ACC112 (cell line): ENCODE measurements around the gene IFT81.

ENCODE experiments used
- H2AFZ ChIP-seq: fragments of 200-600 bp; sonication (generic); one replicate; pipeline ENCODE4 v1.6.0; 2017; ENCODE audit warnings: antibody characterized with exemption, low read length; ENCODE audit not compliant: unreplicated experiment
- H3K27ac ChIP-seq: fragments of 200-600 bp; sonication (generic); 2 replicates; pipeline ENCODE4 v1.5.1; 2014; ENCODE audit warnings: low read depth, mild to moderate bottlenecking, antibody characterized with exemption, low read length, moderate library complexity
- H3K27me3 ChIP-seq: fragments of 200-600 bp; sonication (generic); 2 replicates; pipeline ENCODE4 v1.6.1; 2014; ENCODE audit warnings: mild to moderate bottlenecking, antibody characterized with exemption, low read length, moderate library complexity, mixed read lengths; ENCODE audit not compliant: insufficient read depth
- H3K36me3 ChIP-seq: fragments of 200-600 bp; sonication (generic); 2 replicates; pipeline ENCODE4 v1.6.1; 2016; ENCODE audit warnings: mild to moderate bottlenecking, antibody characterized with exemption, low read length, moderate library complexity, mixed read lengths; ENCODE audit not compliant: insufficient read depth
- H3K4me1 ChIP-seq: fragments of 200-600 bp; sonication (generic); one replicate; pipeline ENCODE4 v1.6.1; 2016; ENCODE audit warnings: low read length, mixed read lengths; ENCODE audit not compliant: insufficient read depth, unreplicated experiment, control insufficient read depth
- H3K4me3 ChIP-seq: fragments of 200-600 bp; sonication (generic); 2 replicates; pipeline ENCODE4 v1.5.1; 2014; ENCODE audit warnings: mild to moderate bottlenecking, low read depth, low read length
- H3K79me2 ChIP-seq: fragments of 200-600 bp; sonication (generic); one replicate; pipeline ENCODE4 v1.6.0; 2016; ENCODE audit warnings: low read length; ENCODE audit not compliant: control insufficient read depth, unreplicated experiment, insufficient read depth

Gene IFT81

DNA sequence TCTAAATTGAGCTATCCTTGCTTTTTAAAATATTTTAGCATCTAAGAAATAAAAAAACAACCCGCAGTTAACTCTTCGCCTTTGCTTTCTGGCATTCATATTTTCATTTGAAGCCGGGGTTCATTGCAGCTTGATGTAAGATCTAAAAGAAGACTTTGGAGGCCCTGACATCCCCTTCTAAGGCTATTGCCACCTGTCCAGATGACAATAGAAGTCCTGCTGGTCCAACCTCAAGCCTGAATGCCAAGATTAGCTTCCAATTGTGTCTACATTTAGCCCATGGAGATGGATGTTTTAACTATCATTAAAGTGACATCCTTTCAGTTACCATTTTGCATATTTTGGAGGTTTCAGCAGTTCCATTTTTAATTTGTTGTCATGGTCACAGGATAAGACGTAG, 105.3 kb downstream of the IFT81 start:
- Histone ChIP-seq H2AFZ (no peak overlapping the region), H3K4me3 (no peak overlapping the region), H3K4me1 (peaks cover 9% of the 10 kb centered on the region), H3K36me3 (no peaks in the 10 kb centered on the region), H3K79me2 (no peaks in the 10 kb centered on the region), H3K27ac (no peak overlapping the region), H3K27me3 (no peaks in the 10 kb centered on the region)

DNA sequence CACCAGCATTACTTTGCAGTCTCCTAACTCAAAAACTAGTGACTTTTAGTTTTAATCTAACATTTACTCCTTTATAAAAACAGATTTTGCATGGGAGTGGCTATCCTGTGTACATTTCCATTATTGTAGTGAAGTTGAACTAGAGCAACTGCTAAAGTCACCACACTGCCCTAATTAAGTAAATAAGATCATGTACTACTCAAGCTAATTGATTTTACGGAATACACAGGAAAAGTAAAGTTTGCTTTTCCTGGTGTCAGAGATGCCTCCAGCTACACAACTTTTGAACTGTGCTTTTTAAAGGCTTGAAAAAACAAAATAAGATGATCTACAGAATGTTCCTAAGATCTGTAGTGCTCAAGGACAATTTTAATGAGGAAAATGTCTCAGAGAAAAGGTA, 106.5 kb downstream of the IFT81 start:
- Histone ChIP-seq H3K27ac (no peak overlapping the region), H3K4me1 (no peaks in the 10 kb centered on the region), H3K79me2 (no peaks in the 10 kb centered on the region), H3K36me3 (no peaks in the 10 kb centered on the region), H2AFZ (no peak overlapping the region), H3K27me3 (no peaks in the 10 kb centered on the region), H3K4me3 (no peak overlapping the region)

DNA sequence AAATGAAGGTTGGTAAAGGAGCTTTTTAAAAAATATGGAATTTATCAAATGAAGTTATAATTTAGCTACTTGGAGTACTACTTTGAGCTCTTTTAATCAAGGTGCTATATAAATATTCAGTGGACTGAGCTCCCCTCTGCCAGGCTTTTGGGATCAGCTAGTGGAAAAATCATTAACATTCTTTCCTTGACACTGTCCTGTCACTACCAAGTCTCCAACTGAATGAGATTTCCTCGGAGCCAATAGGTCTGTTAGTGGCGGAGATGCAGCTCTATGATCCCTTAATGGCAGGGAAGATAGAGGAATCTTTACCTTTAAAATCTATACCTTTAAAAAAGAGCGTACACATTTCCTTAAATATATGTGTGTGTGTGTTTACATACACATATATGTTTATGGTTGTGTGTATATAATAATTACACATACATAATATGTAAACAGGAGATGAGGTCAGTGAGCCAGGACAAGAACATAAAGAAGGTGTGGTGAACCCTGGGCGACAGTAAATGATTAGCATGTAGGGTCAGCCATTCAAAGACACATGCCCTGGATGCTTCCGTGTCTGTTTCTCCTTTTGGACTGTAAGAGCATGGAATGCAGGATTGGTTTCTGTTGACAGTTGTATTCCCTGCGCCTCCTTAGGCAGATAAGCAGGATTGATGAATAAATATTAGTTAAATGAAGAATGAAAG, 109.2 kb downstream of the IFT81 start:
- Histone ChIP-seq H3K4me1 (no peaks in the 10 kb centered on the region), H3K36me3 (no peaks in the 10 kb centered on the region), H3K4me3 (no peak overlapping the region), H3K27me3 (no peaks in the 10 kb centered on the region), H2AFZ (no peak overlapping the region), H3K27ac (no peak overlapping the region), H3K79me2 (no peaks in the 10 kb centered on the region)

DNA sequence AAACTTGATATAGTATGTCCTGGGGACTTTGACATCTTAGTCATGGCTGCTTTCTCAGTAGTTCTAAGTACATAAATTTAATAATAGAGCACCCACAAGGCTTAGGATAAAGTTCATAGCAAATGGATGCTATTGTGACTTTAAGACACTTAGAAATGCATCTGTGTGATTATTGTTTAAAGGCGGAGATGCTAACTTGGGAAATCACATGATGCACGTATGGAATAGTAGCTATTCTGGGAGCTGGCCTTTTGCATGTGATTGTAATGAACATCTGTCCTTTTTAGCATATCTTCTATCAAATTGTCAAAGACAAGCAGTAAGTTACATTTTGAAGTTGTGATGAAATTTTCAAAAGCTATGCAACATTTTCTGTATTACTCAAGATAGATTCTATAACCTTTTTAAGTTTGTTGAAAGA, 110.2 kb downstream of the IFT81 start:
- H3K4me3 ChIP-seq = no peak overlapping the region
- H3K4me1 ChIP-seq = no peaks in the 10 kb centered on the region
- no peak overlapping the region for H3K27ac ChIP-seq
- H3K79me2 ChIP-seq = no peaks in the 10 kb centered on the region
- H3K36me3 ChIP-seq = no peaks in the 10 kb centered on the region
- no peak overlapping the region for H2AFZ ChIP-seq
- H3K27me3 ChIP-seq = no peaks in the 10 kb centered on the region

DNA sequence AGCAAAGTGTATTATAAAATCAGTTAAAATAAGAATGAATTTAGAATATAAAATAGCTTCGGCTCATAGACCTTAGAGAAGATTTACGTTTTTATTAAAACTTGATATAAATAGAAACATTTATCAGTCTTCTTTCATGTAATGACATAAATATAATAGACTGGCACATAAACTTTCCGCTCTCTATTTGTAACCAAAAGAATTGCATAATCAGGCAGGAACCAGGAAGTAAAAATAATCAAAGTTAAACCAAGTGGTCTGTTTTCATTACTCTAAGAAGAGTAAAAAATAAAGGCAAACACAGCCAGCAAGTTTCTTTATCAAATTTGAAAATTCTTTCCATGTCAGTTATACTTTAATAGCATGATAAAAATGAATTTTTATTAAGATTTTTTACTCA, 110.6 kb downstream of the IFT81 start:
- no peaks in the 10 kb centered on the region for H3K4me1 ChIP-seq
- no peaks in the 10 kb centered on the region for H3K36me3 ChIP-seq
- no peak overlapping the region for H3K27ac ChIP-seq
- H3K27me3 ChIP-seq = no peaks in the 10 kb centered on the region
- no peak overlapping the region for H2AFZ ChIP-seq
- H3K79me2 ChIP-seq = no peaks in the 10 kb centered on the region
- H3K4me3 ChIP-seq = no peak overlapping the region

DNA sequence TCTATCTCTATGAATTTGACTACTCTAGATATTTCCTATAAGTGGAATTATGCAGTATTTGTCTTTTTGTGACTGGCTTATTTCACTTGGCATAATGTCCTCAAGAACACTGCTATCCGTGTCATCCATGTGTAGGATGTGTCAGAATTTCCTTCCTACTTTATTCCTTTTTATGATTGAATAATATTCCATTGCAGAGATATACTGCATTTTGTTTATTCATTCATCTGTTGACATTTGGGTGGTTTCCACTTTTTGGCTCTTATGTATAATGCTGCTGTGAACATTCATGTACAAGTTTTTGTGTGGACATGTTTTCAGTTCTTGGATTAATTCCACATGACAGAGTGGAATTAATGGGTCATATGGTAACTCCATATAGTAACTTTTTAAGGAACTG, 111.2 kb downstream of the IFT81 start:
- Histone ChIP-seq H3K27me3 (no peaks in the 10 kb centered on the region), H2AFZ (no peak overlapping the region), H3K79me2 (no peaks in the 10 kb centered on the region), H3K4me1 (no peaks in the 10 kb centered on the region), H3K27ac (no peak overlapping the region), H3K4me3 (no peak overlapping the region), H3K36me3 (no peaks in the 10 kb centered on the region)

DNA sequence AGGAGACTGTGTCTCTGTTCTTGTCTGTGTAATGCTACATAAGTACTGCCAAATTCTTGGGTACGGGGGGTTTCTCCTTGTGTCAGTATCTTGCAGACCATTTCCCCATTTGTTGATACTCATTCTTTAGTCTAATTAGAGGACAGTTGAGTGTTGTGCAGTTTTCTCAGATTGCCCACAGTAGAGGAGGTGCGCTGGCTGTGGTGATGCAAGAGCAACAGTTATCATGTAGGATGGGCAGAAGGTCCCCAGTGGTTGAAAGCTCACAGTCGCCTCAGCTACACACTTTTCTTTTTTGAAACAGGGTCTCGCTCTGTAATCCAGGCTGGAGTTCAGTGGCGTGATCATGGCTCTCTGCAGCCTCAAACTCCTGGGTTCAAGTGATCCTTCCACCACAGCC, 119.1 kb downstream of the IFT81 start:
- no peak overlapping the region for H3K27ac ChIP-seq
- H3K36me3 ChIP-seq = no peaks in the 10 kb centered on the region
- no peaks in the 10 kb centered on the region for H3K4me1 ChIP-seq
- H2AFZ ChIP-seq = no peak overlapping the region
- H3K79me2 ChIP-seq = no peaks in the 10 kb centered on the region
- no peak overlapping the region for H3K4me3 ChIP-seq
- H3K27me3 ChIP-seq = no peaks in the 10 kb centered on the region

DNA sequence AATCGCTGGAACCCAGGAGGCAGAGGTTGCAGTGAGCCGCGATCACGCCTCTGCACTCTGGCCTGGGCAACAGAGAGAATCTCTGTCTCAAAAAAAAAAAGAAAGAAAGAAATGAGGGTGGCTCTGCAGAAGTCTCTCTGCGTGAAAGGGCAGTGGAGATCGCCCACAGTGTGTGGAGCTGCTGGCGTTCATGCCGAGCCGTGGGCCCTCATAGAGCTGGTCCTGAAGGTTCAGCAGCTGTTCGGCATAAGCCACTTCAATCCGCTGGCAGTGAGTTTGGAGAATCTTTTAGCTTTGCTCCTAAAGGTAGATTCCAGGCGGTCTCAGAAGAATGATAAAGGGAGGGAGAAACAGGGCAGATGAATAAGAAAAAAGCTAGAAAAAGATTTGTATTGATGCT, 120.2 kb downstream of the IFT81 start:
- Histone ChIP-seq H3K4me3 (no peak overlapping the region), H3K27ac (no peak overlapping the region), H3K4me1 (no peaks in the 10 kb centered on the region), H3K79me2 (no peaks in the 10 kb centered on the region), H2AFZ (no peak overlapping the region), H3K27me3 (no peaks in the 10 kb centered on the region), H3K36me3 (no peaks in the 10 kb centered on the region)

DNA sequence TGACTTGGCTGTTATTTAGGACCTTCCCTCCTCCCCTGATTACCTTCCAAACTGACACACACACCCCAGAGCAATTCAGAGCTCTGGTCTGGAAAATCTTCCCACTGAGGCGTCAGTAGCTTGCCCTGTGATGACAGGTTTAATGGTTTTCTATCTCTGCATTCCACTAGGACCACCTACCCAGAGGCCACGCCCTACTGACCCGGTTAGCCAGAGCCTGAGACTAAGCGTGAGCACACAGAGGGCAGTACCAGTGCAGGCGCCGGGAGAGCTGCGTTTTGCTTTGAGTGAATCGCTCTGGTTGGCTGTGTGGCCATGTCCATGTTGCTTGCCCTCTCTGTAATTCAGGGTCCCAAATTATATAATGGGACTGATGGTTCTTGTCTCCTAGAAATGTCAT, 120.7 kb downstream of the IFT81 start:
- Histone ChIP-seq H3K27ac (no peak overlapping the region), H3K4me3 (no peak overlapping the region)

DNA sequence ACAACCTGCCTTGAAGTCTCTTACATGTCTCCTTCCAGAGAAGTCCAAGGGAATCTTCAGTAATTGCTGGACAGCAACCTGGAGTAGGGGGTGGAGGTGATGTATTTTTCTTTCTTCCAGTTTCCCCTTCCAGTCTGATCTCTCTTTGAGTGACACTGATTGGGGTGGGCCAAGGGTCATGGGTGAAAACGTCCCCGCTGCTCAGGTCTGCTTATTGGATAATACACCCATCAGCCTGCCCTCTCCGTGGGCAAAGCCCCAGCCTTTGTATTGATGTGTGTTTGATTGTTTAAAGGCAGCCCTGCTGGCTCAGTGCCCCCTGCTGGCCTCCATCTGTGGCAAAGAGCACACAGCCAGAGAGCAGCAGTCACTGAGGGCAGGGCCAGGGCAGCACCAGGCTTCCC, 121.2 kb downstream of the IFT81 start:
- no peaks in the 10 kb centered on the region for H3K27me3 ChIP-seq
- no peaks in the 10 kb centered on the region for H3K36me3 ChIP-seq
- no peak overlapping the region for H2AFZ ChIP-seq
- no peaks in the 10 kb centered on the region for H3K4me1 ChIP-seq
- no peak overlapping the region for H3K4me3 ChIP-seq
- no peaks in the 10 kb centered on the region for H3K79me2 ChIP-seq
- no peak overlapping the region for H3K27ac ChIP-seq

More for the DNA sequence above, 120.7 kb downstream of the IFT81 start:
- H3K4me1 ChIP-seq = no peaks in the 10 kb centered on the region
- H2AFZ ChIP-seq = no peak overlapping the region
- H3K36me3 ChIP-seq = no peaks in the 10 kb centered on the region
- no peaks in the 10 kb centered on the region for H3K27me3 ChIP-seq
- H3K79me2 ChIP-seq = no peaks in the 10 kb centered on the region

DNA sequence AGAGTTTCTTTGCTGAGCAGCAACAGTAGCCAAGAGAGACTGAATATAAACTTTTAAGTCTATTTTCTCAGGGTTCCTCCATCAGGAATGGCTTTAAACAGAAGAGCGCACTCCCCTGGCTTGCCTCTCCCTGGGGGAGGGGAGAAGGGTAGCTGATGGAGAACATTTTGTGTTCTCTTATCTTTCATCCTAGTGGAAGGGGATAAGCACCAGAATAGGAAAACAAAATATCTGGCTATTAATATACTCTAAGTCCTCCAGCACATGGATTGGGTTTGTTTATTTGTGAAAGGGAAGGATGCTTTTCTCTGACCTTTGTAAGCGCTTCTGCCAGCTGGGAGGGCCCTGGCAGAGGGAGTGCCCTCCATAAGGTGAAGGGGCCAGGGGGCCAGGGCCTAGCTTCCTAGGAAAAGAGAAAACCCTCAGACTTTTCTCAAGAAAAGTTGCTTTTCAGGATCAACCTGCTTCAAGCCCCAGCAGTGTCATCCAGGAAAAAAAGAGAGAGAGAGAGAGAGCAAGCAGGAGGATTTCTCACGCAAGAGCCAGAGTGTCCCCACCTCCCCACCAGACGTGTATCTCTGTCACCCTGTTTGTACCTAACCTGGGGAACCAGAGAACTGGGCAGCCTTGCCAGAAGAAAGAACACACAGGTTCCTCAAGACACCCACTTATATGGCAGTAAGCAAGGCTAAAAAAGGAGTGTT, 122.6 kb downstream of the IFT81 start:
- Histone ChIP-seq H2AFZ (no peak overlapping the region), H3K4me1 (no peaks in the 10 kb centered on the region), H3K27me3 (no peaks in the 10 kb centered on the region), H3K36me3 (no peaks in the 10 kb centered on the region), H3K4me3 (no peak overlapping the region), H3K27ac (no peak overlapping the region), H3K79me2 (no peaks in the 10 kb centered on the region)
